C4-2B (cell line): Measurements from ENCODE around the gene HEATR1.

Experiments
- CTCF ChIP-seq: fragments of 450-650 bp; conservative IDR thresholded peaks from 2 replicates; pipeline ENCODE4 v1.5.1; 2017; ENCODE audit warnings: mild to moderate bottlenecking
- ZFX ChIP-seq: fragments of 450-650 bp; IDR thresholded peaks from 2 replicates; pipeline ENCODE4 v1.6.1; 2017

GRCh38 chr1:236578661-236579060 lies 25.7 kb downstream of the HEATR1 start:
- TF ChIP-seq CTCF, result no peak
- TF ChIP-seq ZFX, result no peak
